ENCODE data around the gene GRIP2.

Gene GRIP2

DNA sequence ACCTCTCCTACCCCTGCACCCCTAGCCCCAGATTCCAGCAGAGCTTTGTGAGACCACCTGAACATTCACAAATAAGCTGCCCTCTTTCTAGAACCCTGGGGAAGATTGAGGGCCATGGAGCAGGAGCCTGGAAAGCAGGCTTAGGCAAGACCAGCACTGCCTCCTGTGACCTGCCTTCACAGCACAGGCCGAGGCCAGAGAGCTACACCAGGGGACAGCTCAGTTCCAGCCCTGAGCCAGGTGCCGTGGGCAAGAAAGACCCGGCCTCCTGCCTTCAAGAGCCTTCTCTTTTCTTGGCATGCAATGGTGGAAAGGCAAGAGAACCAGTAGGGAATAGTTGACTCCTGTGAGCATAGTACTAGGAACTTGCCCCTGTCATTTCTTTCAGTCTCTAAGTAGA, 89.6 kb downstream of the GRIP2 start:
- no peak for DNase-seq

GRCh38 chr3:14448756-14449727, 91.1 kb downstream of the GRIP2 start:
- no peak for DNase-seq

DNA sequence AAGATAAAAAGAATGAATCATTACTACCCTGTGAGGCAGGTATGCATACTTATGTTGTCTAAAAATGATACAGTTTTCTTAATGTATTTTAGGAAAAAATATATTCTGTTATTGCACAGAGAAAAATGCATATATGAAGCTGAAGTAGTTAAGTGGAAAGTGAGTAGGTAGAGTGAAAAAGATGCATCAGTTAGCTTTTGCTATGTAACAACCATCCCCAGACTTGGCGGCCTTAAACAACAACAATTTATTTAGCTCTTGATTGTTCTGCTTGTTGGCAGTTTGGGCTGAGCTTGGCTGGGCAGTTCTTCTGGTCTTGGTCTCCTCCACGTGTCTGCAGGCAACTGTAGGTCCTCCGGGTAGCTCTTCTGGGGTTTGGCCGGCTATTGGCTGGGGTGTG, 92.1 kb downstream of the GRIP2 start:
- no peak for DNase-seq

GRCh38 chr3:14446988-14447570, 93.1 kb downstream of the GRIP2 start:
- DNase-seq: no peak

GRCh38 chr3:14445773-14446172, 94.4 kb downstream of the GRIP2 start:
- no peak for DNase-seq

- no peak for DNase-seq
These were observed 95.8 kb downstream of the GRIP2 start for GRCh38 chr3:14444380-14444779.

DNA sequence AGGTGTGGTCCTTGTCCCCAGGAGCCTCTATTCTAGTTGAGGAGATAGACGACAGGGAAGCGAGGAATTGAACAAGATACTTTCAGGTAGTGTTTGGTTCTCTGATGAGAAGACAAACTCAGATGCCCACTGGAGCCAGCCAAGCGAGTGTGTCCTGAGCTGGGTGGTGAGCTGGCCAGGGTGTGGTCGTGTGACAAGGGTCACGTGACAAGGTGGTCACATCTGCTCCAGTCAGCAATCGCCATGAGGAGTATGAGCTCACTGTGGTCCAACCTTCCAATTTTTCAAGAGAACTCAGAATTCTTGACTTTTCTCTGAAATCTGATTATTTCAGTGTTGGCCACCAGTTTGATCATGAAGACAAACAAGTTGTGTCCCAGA, 98.2 kb downstream of the GRIP2 start:
- DNase-seq: no peak

DNA sequence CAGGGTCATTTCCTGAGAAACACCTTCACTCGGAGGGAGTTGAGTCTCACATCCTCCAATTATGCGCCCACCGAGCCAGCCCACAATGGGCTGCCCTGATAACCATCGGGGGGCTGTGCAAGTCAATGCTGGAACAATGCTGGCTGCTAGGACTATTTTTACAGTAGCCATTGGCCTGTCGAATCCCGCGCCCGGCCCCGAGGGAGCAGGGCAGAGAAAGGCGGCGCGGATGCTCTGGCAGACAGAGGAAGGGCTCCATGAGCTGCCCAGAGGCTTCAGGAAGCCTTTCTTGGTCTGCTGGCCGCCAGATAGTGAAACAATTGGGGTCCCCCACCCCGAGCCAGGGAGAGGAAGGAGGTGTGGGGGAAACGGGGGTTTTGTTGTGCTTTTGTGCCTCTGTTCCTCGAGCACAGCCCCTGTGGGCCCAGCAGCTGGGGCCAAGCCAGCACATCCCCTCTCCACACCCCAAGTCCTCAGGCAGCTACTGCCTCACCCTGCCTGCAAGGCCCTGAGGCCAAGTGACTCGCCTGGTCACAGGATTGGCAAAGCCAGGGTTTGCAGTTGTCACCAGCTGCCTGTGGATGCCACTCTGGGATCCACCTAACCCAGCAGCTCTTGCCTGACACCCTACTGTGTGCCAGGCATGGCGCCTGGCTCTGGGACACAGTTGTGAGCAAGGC, 98.8 kb downstream of the GRIP2 start:
- no peak for DNase-seq

GRCh38 chr3:14440531-14441239, 99.5 kb downstream of the GRIP2 start:
- DNase-seq: no peak

DNA sequence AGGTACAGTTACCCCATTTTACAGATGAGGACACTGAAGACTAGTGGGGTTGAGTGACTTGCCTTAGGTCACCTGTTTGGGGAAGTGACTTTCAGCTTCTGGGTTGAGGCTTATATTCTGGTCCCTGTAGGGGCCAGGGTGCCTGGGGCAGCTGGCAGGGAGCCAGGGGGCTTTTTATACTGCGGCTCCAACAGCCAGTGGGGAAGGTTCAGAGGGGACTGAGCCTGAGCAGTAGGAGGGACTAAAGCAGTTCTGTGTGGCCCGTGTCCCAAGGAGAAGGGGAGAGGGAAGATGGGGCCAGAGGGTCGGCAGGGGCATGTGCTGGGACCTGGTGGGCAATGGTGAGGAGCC, 100.0 kb downstream of the GRIP2 start:
- DNase-seq: no peak

DNA sequence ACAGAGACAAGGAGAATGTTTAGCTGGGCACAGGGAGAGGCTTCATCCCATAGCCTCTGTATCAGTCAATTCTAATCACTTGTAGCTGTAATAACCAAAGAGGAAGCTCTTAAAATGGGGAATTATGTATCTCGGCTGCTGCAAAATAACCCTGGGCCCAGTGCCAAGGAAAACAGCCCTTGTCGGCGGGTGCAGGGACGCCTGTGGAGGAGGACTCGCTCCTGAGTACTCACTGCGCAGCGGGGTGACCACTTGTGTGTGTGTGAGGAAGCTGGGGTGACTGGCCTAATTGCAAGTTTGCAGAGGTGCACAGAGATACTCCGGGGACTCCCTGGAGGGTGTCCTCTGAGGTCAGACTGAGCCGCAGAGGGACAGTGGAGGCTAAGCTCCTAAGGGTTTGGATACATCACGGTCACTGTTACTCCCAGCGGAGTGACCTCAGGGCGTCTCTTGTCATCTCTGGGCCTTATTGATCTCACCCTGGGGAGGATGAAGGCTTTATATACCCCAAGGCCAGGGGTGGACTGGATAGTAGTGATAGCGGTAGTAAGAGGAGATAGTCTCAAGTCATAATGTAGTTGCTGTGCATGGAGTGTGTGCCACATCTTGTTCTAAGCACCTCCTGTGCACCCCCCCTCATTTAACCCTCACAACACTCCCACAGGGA, 100.5 kb downstream of the GRIP2 start:
- DNase-seq: no peak
